Common myeloid progenitor, CD34-positive (primary cell): ENCODE results near the gene METTL16.

Source experiments
- CTCF ChIA-PET: fragments of 350-600 bp; sonication (Branson Sonifier 250); formaldehyde crosslinking; loops from one replicate; lab custom pipeline; 2021; ENCODE audit warnings: antibody characterized with exemption; lab: Charles Lee
- POLR2A ChIA-PET: fragments of 350-600 bp; sonication (Branson Sonifier 250); formaldehyde crosslinking; loops from one replicate; lab custom pipeline; 2021; ENCODE audit warnings: antibody characterized with exemption; lab: Charles Lee
- DNase-seq, 3 donors: peaks; one replicate each; pipeline versions ENCODE4 v3.0.0 to v3.0.0-alpha.2; 2013
- H3K27ac ChIP-seq, 2 experiments: 1 replicate in 1 of 2; 2 replicates in 1 of 2; pipeline ENCODE4 v1.7.0; 2013; ENCODE audit warnings: inconsistent platforms in 2 of 2, low read length in 2 of 2, mild to moderate bottlenecking in 2 of 2, low read depth in 1 of 2, moderate library complexity in 1 of 2; ENCODE audit not compliant: severe bottlenecking in 2 of 2, insufficient read depth in 1 of 2, poor library complexity in 1 of 2
- H3K27me3 ChIP-seq, 5 experiments: replicated peaks in 2 of 5; 1 replicate in 3 of 5; 2 replicates in 2 of 5; pipeline versions ENCODE4 v1.6.1 to v1.7.0; 2013; ENCODE audit warnings: low read length in 4 of 5, mild to moderate bottlenecking in 2 of 5, moderate library complexity in 2 of 5, inconsistent platforms in 1 of 5; ENCODE audit not compliant: insufficient read depth in 5 of 5, control insufficient read depth in 4 of 5
- H3K36me3 ChIP-seq, 4 experiments: 1 replicate in 2 of 4; 2 replicates in 2 of 4; pipeline versions ENCODE4 v1.6.1 to v1.7.0; 2013; ENCODE audit warnings: low read length in 3 of 4, control low read depth in 1 of 4, mild to moderate bottlenecking in 1 of 4; ENCODE audit not compliant: control insufficient read depth in 4 of 4, insufficient read depth in 4 of 4
- H3K4me1 ChIP-seq, 4 experiments: 1 replicate in 3 of 4; 2 replicates in 1 of 4; pipeline versions ENCODE4 v1.6.1 to v1.7.1; 2013; ENCODE audit warnings: low read length in 3 of 4, mild to moderate bottlenecking in 3 of 4, control low read depth in 1 of 4, inconsistent platforms in 1 of 4, moderate library complexity in 1 of 4; ENCODE audit not compliant: control insufficient read depth in 4 of 4, insufficient read depth in 4 of 4; ENCODE audit errors: control extremely low read depth in 1 of 4
- H3K4me3 ChIP-seq, 7 experiments: 1 replicate in 4 of 7; 2 replicates in 3 of 7; pipeline versions ENCODE4 v1.5.1 to v1.7.0; 2013; ENCODE audit warnings: mild to moderate bottlenecking in 7 of 7, low read length in 6 of 7, moderate library complexity in 6 of 7, inconsistent platforms in 2 of 7, low read depth in 2 of 7, control low read depth in 1 of 7; ENCODE audit not compliant: insufficient read depth in 4 of 7, control insufficient read depth in 1 of 7; ENCODE audit errors: extremely low read depth in 1 of 7
- H3K9me3 ChIP-seq, 5 experiments: 1 replicate in 4 of 5; 2 replicates in 1 of 5; pipeline versions ENCODE4 v1.6.1 to v1.7.1; 2013; ENCODE audit warnings: low read length in 4 of 5, mild to moderate bottlenecking in 2 of 5, inconsistent platforms in 1 of 5, low read depth in 1 of 5, moderate library complexity in 1 of 5; ENCODE audit not compliant: control insufficient read depth in 4 of 5, insufficient read depth in 2 of 5; ENCODE audit errors: control extremely low read depth in 1 of 5
- WGBS: methylation state at CpG from one replicate; pipeline ENCODE4 v1.1.5; 2013; ENCODE audit not compliant: insufficient coverage; 5-methylcytosine and 5-hydroxymethylcytosine counted together

METTL16 gene

GRCh38 chr17:2374549-2375285 lies 137.0 kb downstream of the METTL16 start:
- no peak overlapping the region for H3K4me3 ChIP-seq
- WGBS: 91% methylated on average over 10 of the region's 11 CpGs
- H3K9me3 ChIP-seq: no peaks in the 10 kb centered on the region
- H3K27ac ChIP-seq: no peak overlapping the region
- H3K4me1 ChIP-seq: no peaks in the 10 kb centered on the region
- no peaks in the 10 kb centered on the region for H3K27me3 ChIP-seq
- peaks cover 0 to 80% (median 53%) of the 10 kb centered on the region in 4 experiments for H3K36me3 ChIP-seq
- ChIA-PET CTCF (interaction anchor here (1.3 to 2.4 kb wide), 2 partner anchors 8 to 22 kb away, joined by 5 to 11 read pairs; no protein-coding TSS in a partner anchor), POLR2A (no interaction called here)
- DNase-seq: no peak

- H3K27ac ChIP-seq: no peak overlapping the region
- 99% methylated on average over 15 of the region's 18 CpGs for whole genome bisulfite sequencing
- peaks cover 0 to 69% (median 44%) of the 10 kb centered on the region in 4 experiments for H3K36me3 ChIP-seq
- H3K9me3 ChIP-seq: no peaks in the 10 kb centered on the region
- no peak overlapping the region for H3K4me3 ChIP-seq
- POLR2A ChIA-PET: no interaction called here
- H3K4me1 ChIP-seq: peaks cover 0 to 8% (median 2%) of the 10 kb centered on the region in 4 experiments
- CTCF ChIA-PET: interaction anchor here (2.4 kb wide), 1 partner anchor 9 kb away, joined by 11 read pairs; no protein-coding TSS in a partner anchor
- no peak for DNase-seq
- H3K27me3 ChIP-seq: no peaks in the 10 kb centered on the region
Observed at GRCh38 chr17:2373179-2373578, 138.5 kb downstream of the METTL16 start.

GRCh38 chr17:2372681-2373080 lies 139.0 kb downstream of the METTL16 start:
- Histone ChIP-seq H3K27me3 (no peaks in the 10 kb centered on the region), H3K4me3 (no peak overlapping the region), H3K27ac (no peak overlapping the region), H3K9me3 (no peaks in the 10 kb centered on the region), H3K36me3 (peaks cover 0 to 65% (median 43%) of the 10 kb centered on the region in 4 experiments), H3K4me1 (peaks cover 0 to 8% (median 2%) of the 10 kb centered on the region in 4 experiments)
- POLR2A ChIA-PET: no interaction called here
- WGBS: 98% methylated on average over 16 of the region's 16 CpGs
- CTCF ChIA-PET: interaction anchor here (2.4 kb wide), 1 partner anchor 10 kb away, joined by 11 read pairs; no protein-coding TSS in a partner anchor
- no peak for DNase-seq

- H3K9me3 ChIP-seq: no peaks in the 10 kb centered on the region
- no peaks in the 10 kb centered on the region for H3K27me3 ChIP-seq
- peaks cover 0 to 65% (median 43%) of the 10 kb centered on the region in 4 experiments for H3K36me3 ChIP-seq
- DNase-seq: no peak
- ChIA-PET CTCF (interaction anchor here (2.4 kb wide), 1 partner anchor 10 kb away, joined by 11 read pairs; no protein-coding TSS in a partner anchor), POLR2A (no interaction called here)
- WGBS: 96% methylated on average over 24 of the region's 26 CpGs
- H3K27ac ChIP-seq: no peak overlapping the region
- H3K4me3 ChIP-seq: no peak overlapping the region
- peaks cover 0 to 8% (median 2%) of the 10 kb centered on the region in 4 experiments for H3K4me1 ChIP-seq
Observed at GRCh38 chr17:2372180-2372579, 139.5 kb downstream of the METTL16 start.

GRCh38 chr17:2371183-2372130 lies 140.2 kb downstream of the METTL16 start:
- H3K27ac ChIP-seq: no peak overlapping the region
- H3K36me3 ChIP-seq: peaks cover 0 to 65% (median 44%) of the 10 kb centered on the region in 4 experiments
- CTCF ChIA-PET: interaction anchor here (1.4 to 1.9 kb wide), 3 partner anchors 11 to 23 kb away, joined by 4 to 5 read pairs (median 5); no protein-coding TSS in a partner anchor
- H3K4me1 ChIP-seq: peaks cover 0 to 8% (median 2%) of the 10 kb centered on the region in 4 experiments
- 98% methylated on average over 25 of the region's 30 CpGs for WGBS
- no peaks in the 10 kb centered on the region for H3K27me3 ChIP-seq
- H3K4me3 ChIP-seq: no peak overlapping the region
- DNase-seq: no peak
- H3K9me3 ChIP-seq: no peaks in the 10 kb centered on the region
- POLR2A ChIA-PET: no interaction called here

GRCh38 chr17:2370211-2370589 lies 141.5 kb downstream of the METTL16 start:
- POLR2A ChIA-PET: no interaction called here
- H3K36me3 ChIP-seq: peaks cover 0 to 63% (median 44%) of the 10 kb centered on the region in 4 experiments
- CTCF ChIA-PET: interaction anchor here (1.1 to 2.1 kb wide), 6 partner anchors 10 to 46 kb away, joined by 4 to 9 read pairs (median 5); no protein-coding TSS in a partner anchor

More at GRCh38 chr17:2370211-2370589, 141.5 kb downstream of the METTL16 start:
- Histone ChIP-seq H3K9me3 (no peaks in the 10 kb centered on the region), H3K4me3 (no peak overlapping the region), H3K27ac (no peak overlapping the region), H3K4me1 (peaks cover 0 to 8% (median 2%) of the 10 kb centered on the region in 4 experiments), H3K27me3 (no peaks in the 10 kb centered on the region)
- 91% methylated on average over 11 of the region's 11 CpGs for WGBS
- no peak for DNase-seq
